ENCODE measurements around the gene SUN1.

DNA sequence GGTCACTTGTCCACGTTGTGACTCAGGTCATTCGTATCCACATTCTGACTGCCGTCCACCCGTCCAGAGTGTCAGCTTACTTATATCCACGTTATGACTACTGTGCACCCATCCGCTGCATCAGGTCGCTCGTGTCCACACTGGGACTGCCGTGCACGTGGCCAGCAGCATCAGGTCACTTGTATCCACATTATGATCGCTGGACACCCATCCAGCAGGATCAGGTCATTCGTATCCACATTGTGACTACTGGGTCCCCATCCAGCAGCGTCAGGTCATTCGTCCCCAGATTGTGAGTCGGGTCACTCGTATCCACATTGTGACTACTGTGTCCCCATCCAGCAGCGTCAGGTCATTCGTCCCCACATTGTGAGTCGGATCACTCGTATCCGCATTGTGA is 47.3 kb upstream of the SUN1 start:
- no peak for TF ChIP-seq CTCF (IDR thresholded peaks at IDR 0.05; ENCODE audit: low read depth, low read length, missing input control)
- TF ChIP-seq, protein P1, sequence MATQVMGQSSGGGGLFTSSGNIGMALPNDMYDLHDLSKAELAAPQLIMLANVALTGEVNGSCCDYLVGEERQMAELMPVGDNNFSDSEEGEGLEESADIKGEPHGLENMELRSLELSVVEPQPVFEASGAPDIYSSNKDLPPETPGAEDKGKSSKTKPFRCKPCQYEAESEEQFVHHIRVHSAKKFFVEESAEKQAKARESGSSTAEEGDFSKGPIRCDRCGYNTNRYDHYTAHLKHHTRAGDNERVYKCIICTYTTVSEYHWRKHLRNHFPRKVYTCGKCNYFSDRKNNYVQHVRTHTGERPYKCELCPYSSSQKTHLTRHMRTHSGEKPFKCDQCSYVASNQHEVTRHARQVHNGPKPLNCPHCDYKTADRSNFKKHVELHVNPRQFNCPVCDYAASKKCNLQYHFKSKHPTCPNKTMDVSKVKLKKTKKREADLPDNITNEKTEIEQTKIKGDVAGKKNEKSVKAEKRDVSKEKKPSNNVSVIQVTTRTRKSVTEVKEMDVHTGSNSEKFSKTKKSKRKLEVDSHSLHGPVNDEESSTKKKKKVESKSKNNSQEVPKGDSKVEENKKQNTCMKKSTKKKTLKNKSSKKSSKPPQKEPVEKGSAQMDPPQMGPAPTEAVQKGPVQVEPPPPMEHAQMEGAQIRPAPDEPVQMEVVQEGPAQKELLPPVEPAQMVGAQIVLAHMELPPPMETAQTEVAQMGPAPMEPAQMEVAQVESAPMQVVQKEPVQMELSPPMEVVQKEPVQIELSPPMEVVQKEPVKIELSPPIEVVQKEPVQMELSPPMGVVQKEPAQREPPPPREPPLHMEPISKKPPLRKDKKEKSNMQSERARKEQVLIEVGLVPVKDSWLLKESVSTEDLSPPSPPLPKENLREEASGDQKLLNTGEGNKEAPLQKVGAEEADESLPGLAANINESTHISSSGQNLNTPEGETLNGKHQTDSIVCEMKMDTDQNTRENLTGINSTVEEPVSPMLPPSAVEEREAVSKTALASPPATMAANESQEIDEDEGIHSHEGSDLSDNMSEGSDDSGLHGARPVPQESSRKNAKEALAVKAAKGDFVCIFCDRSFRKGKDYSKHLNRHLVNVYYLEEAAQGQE (IDR thresholded peaks at IDR 0.05), result no peak
- no peak for TF ChIP-seq JUND (IDR thresholded peaks at IDR 0.05)
